ENCODE data around the gene TMEM80.

Gene TMEM80

DNA sequence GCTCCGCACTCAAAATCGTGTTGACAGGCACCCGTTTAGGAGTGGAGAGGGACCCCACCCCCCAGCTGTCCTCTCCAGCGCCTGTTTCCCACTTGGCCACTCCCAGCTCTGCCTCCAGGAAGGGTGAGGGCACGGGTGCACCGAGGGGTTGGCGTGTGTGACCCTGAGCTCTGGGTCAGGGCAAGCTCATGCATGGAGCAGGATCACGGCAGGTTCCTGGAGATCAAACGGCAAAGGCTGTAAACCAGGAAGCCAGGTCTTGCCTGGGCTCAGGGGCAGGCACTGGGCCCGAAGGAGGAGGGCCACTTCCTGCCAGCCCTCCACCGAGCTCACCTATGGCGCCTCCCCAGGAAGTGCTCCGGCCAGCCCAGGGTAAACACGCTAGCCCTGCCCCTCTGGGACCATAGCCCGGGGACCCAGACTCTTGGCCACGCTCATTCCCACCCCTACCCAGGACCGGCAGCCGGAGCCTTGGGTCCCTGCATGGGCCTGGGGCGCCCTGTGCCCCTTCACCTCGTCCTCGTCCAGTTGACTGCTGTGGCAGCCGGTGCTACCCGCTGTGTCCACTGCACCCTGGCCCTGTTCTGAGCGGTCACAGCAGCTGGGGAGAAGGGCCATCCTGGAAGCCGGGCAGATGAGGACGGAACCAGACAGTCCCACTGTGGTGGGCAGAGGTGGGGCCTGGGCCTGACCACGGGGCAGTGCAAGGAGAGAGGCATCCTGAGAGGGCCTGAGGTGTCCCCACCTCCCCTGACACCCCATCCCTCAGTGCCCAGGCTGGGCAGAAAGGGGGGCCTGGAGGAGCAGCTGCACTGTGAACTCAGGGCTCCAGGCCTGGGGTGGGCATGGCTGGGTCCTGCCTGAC lies 9.4 kb downstream of the TMEM80 start:
- H3K9me3 ChIP-seq (ENCODE audit: severe bottlenecking): no peaks in the 10 kb centered on the region
- peak overlapping the region; percentile 94 for H3K27ac ChIP-seq (ENCODE audit: poor library complexity, severe bottlenecking)
- H3K27me3 ChIP-seq (ENCODE audit: insufficient read depth, poor library complexity, severe bottlenecking): no peaks in the 10 kb centered on the region
- H3K4me3 ChIP-seq (ENCODE audit: severe bottlenecking): peak overlapping the region; percentile 88
- ATAC-seq (ENCODE audit: low read depth): peak; percentile 57
- TF ChIP-seq, protein P1, sequence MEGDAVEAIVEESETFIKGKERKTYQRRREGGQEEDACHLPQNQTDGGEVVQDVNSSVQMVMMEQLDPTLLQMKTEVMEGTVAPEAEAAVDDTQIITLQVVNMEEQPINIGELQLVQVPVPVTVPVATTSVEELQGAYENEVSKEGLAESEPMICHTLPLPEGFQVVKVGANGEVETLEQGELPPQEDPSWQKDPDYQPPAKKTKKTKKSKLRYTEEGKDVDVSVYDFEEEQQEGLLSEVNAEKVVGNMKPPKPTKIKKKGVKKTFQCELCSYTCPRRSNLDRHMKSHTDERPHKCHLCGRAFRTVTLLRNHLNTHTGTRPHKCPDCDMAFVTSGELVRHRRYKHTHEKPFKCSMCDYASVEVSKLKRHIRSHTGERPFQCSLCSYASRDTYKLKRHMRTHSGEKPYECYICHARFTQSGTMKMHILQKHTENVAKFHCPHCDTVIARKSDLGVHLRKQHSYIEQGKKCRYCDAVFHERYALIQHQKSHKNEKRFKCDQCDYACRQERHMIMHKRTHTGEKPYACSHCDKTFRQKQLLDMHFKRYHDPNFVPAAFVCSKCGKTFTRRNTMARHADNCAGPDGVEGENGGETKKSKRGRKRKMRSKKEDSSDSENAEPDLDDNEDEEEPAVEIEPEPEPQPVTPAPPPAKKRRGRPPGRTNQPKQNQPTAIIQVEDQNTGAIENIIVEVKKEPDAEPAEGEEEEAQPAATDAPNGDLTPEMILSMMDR (IDR thresholded peaks at IDR 0.05; ENCODE audit: poor library complexity, severe bottlenecking): no peak
- peaks cover 23% of the 10 kb centered on the region for H3K36me3 ChIP-seq (ENCODE audit: low read depth)
- H3K4me1 ChIP-seq (ENCODE audit: insufficient read depth, poor library complexity, severe bottlenecking): peaks cover 28% of the 10 kb centered on the region
- DNase-seq (ENCODE audit: low spot score): peak; percentile 78

DNA sequence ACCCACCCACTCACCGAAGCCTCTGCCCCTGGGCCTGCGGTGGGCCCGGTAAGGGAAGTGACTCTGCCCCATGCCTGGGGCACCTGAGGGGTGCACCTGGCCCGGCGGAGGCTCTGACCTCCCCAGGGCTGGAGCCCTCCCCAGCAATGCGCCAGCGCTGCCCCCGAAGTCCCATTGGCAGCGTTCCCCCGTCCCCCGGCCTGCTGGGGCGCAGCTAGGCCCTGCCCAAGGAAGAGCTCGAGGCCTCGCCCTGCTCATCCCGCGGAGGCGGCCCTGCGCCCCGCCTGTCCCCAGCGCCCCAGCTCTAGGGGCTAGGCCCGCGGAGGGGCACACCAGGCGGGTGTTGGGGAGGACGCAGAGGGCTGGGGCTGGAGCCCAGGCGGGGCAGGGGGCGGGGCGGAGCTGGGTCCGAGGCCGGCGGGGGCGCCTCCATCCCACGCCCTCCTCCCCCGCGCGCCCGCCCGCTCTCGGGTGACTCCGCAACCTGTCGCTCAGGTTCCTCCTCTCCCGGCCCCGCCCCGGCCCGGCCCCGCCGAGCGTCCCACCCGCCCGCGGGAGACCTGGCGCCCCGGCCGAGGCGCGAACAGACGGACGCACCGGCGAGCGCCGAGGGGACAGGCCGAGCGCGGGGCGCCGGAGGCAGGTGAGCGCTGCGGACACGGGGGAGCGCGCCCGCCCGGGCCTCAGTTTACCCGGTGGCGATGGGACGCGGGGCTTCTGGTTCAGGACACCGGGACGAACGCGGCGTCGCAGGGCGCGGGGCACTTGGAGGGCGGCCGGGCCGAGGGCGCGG lies 10.2 kb downstream of the TMEM80 start, which contains the start of gene EPS8L2:
TSS of gene EPS8L2 (plus strand) at position 586 of the 793 bp plus-strand sequence. CDS start 3,177 bp downstream, outside the sequence.
- peak; percentile 81 for DNase-seq (ENCODE audit: low spot score)

DNA sequence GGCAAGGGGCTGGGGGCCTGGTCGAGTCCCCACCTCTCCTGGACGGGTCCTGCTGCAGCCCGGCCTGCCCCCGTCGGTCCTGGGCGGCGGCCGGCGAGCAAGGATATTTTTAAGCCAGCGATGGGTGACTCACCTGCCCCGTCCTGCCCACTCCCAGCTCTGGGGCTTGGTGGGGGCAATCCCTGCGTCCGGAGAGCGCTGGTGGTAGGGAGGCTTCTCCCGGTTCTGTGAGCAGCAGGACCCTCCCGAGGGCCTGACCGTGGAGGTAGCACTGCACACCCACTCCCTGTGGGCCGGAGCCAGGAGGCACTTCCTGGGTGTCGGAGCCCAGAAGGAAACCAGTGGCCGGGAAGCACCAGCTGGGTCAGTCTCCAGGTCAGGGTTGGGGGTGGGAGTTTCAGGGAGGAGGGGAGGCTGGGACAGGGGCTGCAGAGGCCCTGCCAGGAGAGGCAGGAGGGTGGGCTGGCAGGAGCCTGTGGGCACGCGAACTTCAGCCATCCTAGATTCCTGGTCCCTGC lies 10.9 kb downstream of the TMEM80 start:
- Histone ChIP-seq H3K36me3 (ENCODE audit: low read depth) (peaks cover 38% of the 10 kb centered on the region), H3K4me3 (ENCODE audit: severe bottlenecking) (peak overlapping the region; percentile 88), H3K27ac (ENCODE audit: poor library complexity, severe bottlenecking) (peak overlapping the region; percentile 94), H3K27me3 (ENCODE audit: insufficient read depth, poor library complexity, severe bottlenecking) (no peaks in the 10 kb centered on the region), H3K4me1 (ENCODE audit: insufficient read depth, poor library complexity, severe bottlenecking) (peaks cover 28% of the 10 kb centered on the region), H3K9me3 (ENCODE audit: severe bottlenecking) (no peaks in the 10 kb centered on the region)
- DNase-seq (ENCODE audit: low spot score) (peak; percentile 79), ATAC-seq (ENCODE audit: low read depth) (peak; percentile 35)
- TF ChIP-seq, protein P1 (IDR thresholded peaks at IDR 0.05; ENCODE audit: poor library complexity, severe bottlenecking): no peak

More for the DNA sequence above, 10.2 kb downstream of the TMEM80 start, which contains the start of gene EPS8L2:
- Histone ChIP-seq H3K4me3 (ENCODE audit: severe bottlenecking) (peak within 1 kb of the TSS; percentile 88), H3K27ac (ENCODE audit: poor library complexity, severe bottlenecking) (peak within 1 kb of the TSS; percentile 94), H3K27me3 (ENCODE audit: insufficient read depth, poor library complexity, severe bottlenecking) (no peaks in the 10 kb centered on the region), H3K36me3 (ENCODE audit: low read depth) (peaks cover 31% of the 10 kb centered on the region), H3K9me3 (ENCODE audit: severe bottlenecking) (no peaks in the 10 kb centered on the region), H3K4me1 (ENCODE audit: insufficient read depth, poor library complexity, severe bottlenecking) (peaks cover 28% of the 10 kb centered on the region)
- TF ChIP-seq, protein P1 (IDR thresholded peaks at IDR 0.05; ENCODE audit: poor library complexity, severe bottlenecking): no peak
- peak; percentile 34 for ATAC-seq (ENCODE audit: low read depth)

DNA sequence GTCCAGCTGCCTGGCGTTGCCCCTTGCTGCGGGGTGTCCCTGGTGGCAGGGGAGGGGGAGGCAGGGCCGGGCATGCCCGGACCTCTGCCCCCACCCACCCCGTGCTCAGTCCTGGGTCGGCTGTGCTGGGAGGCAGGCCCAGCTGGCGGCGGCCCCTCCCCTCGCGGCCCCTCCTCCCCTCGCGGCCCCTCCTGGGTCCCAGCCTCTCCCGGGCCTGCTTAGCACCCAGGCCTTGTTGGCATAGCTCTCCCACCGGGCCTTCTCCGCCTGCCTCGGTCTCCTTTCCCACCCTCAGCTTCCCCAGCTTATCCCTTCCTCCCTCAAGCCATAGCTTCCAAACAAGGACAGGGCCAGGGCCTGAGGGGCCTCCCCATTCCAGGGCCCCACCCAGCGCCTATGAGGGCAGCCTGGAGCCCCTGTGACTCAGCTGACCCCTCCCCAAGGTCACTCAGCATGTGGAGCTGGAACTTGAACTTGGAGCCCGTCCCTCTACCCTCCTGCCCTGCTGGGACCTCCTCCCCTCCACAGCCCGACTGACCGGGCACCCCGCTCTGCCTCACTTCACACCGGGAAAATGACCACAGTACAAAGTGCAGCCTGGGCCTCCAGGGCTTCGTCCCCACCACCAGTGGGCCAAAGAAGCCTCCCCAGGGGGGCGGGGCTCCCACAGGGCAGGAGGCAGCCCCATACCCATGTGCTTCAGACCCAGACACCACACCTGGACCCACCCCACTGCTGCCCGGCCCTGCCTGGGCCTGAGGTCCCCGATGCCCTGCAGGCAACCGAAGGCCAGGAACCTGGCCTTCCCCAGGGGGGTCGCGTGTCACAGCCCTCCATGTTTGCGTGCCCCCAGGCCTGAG lies 11.6 kb downstream of the TMEM80 start:
- peak overlapping the region; percentile 94 for H3K27ac ChIP-seq (ENCODE audit: poor library complexity, severe bottlenecking)

More for the DNA sequence above, 11.6 kb downstream of the TMEM80 start:
- H3K9me3 ChIP-seq (ENCODE audit: severe bottlenecking): no peaks in the 10 kb centered on the region
- H3K4me1 ChIP-seq (ENCODE audit: insufficient read depth, poor library complexity, severe bottlenecking): peaks cover 28% of the 10 kb centered on the region
- peak overlapping the region; percentile 88 for H3K4me3 ChIP-seq (ENCODE audit: severe bottlenecking)
- H3K27me3 ChIP-seq (ENCODE audit: insufficient read depth, poor library complexity, severe bottlenecking): no peaks in the 10 kb centered on the region
- TF ChIP-seq, protein P1 (IDR thresholded peaks at IDR 0.05; ENCODE audit: poor library complexity, severe bottlenecking): no peak
- peaks cover 33% of the 10 kb centered on the region for H3K36me3 ChIP-seq (ENCODE audit: low read depth)
- ATAC-seq (ENCODE audit: low read depth) (peak; percentile 43), DNase-seq (ENCODE audit: low spot score) (peak; percentile 83)

Measured in RWPE2 (cell line).